AG04450 (cell line): Measurements from ENCODE around the gene CUEDC1. TPM values are rescaled to one million over a fixed set of nuclear protein-coding genes. Genes with fewer than 3 reads are reported as not detected.

Source experiments
- CTCF ChIA-PET: fragments of 300-600, 350-600 bp; formaldehyde crosslinking; extraction: SDS; loops from one replicate; lab custom pipeline; 2022; ENCODE audit warnings: antibody characterized with exemption, inconsistent platforms; lab: Charles Lee
- POLR2A ChIA-PET: fragments of 350-600 bp; formaldehyde crosslinking; extraction: SDS; loops from one replicate; lab custom pipeline; 2021; ENCODE audit warnings: antibody characterized with exemption, inconsistent platforms; lab: Yijun Ruan, JAX
- DNase-seq: peaks from one replicate; pipeline ENCODE4 v3.0.0-alpha.2; 2011; ENCODE audit warnings: low read depth, low spot score
- H3K27ac ChIP-seq: one replicate; pipeline ENCODE4 v1.5.1; 2012; ENCODE audit warnings: low read depth, low read length, control low read depth
- H3K27me3 ChIP-seq: one replicate; pipeline ENCODE4 v1.6.0; 2012; ENCODE audit warnings: low read length; ENCODE audit not compliant: control insufficient read depth, insufficient read depth
- H3K4me3 ChIP-seq: 2 replicates; pipeline ENCODE4 v1.5.1; 2011; ENCODE audit warnings: mild to moderate bottlenecking, low read depth, low read length, control low read depth
- H3K9me3 ChIP-seq: 2 replicates; pipeline ENCODE4 v1.5.1; 2012; ENCODE audit warnings: low read length; ENCODE audit not compliant: control insufficient read depth, insufficient read depth
- CTCF ChIP-seq: IDR thresholded peaks from 2 replicates; pipeline ENCODE4 v1.5.1; 2011; ENCODE audit warnings: low read depth, low read length, control low read depth, inconsistent platforms
- polyA plus RNA-seq: library from polyadenylated mRNA; depleted of rRNA; stranded (reverse); fragments of >200 nt; gene quantifications from 2 replicates; pipeline ENCODE4 v1.2.3, GENCODE V29; 2011

The CUEDC1 gene
- polyA plus RNA-seq, 1 experiment = 21.6 TPM

GRCh38 chr17:57944908-57945307, 10.3 kb downstream of the CUEDC1 start:
- no peak overlapping the region for H3K4me3 ChIP-seq
- no peak overlapping the region for H3K27ac ChIP-seq
- POLR2A ChIA-PET = interaction anchor here (1.0 kb wide), 1 partner anchor 9 kb away, joined by 3 read pairs; no protein-coding TSS in a partner anchor
- H3K9me3 ChIP-seq = no peaks in the 10 kb centered on the region
- TF ChIP-seq CTCF = no peak
- CTCF ChIA-PET = interaction anchor here (0.9 to 1.4 kb wide), 3 partner anchors 9 to 55 kb away, joined by 3 to 6 read pairs (median 4); no protein-coding TSS in a partner anchor
- DNase-seq = no peak
- no peaks in the 10 kb centered on the region for H3K27me3 ChIP-seq

- Histone ChIP-seq H3K27ac (no peak overlapping the region), H3K9me3 (no peaks in the 10 kb centered on the region), H3K27me3 (no peaks in the 10 kb centered on the region), H3K4me3 (no peak overlapping the region)
- no peak for DNase-seq
- ChIA-PET POLR2A (interaction anchor here (0.6 to 1.0 kb wide), 4 partner anchors 8 to 68 kb away, joined by 3 read pairs; no protein-coding TSS in a partner anchor), CTCF (interaction anchor here (0.6 to 0.9 kb wide), 2 partner anchors 53 to 56 kb away, joined by 4 to 5 read pairs; no protein-coding TSS in a partner anchor)
- no peak for TF ChIP-seq CTCF
Observed at GRCh38 chr17:57943645-57944044, 11.6 kb downstream of the CUEDC1 start.

DNA sequence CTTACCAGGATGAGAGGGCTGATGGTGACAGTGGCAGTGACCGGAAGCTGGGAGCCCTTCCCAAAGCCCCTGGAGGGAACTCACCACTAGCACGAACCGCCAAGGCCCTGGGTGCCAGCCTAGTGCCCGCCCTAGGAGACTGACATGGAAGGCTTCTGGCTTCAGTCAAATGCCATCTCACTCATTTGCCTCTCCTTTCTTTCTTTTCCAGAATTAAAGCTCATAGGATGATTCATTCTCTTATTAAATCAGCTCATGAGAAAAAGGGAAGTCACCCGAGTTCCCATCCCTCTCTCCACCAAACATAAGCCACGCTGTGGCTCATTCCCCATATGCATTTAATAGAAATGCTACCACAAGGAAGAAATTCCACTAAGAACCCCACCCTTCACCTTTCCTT, 12.1 kb downstream of the CUEDC1 start:
- TF ChIP-seq CTCF = no peak
- POLR2A ChIA-PET = interaction anchor here (0.6 kb wide), 1 partner anchor 44 kb away, joined by 3 read pairs; no protein-coding TSS in a partner anchor
- Histone ChIP-seq H3K9me3 (no peaks in the 10 kb centered on the region), H3K4me3 (no peak overlapping the region), H3K27ac (no peak overlapping the region), H3K27me3 (no peaks in the 10 kb centered on the region)
- CTCF ChIA-PET = no interaction called here
- DNase-seq = no peak

- POLR2A ChIA-PET = interaction anchor here (0.6 kb wide), 1 partner anchor 66 kb away, joined by 6 read pairs; no protein-coding TSS in a partner anchor
- DNase-seq = no peak
Observed at GRCh38 chr17:57941384-57942370, 13.5 kb downstream of the CUEDC1 start.

More at GRCh38 chr17:57941384-57942370, 13.5 kb downstream of the CUEDC1 start:
- CTCF ChIA-PET = no interaction called here
- Histone ChIP-seq H3K4me3 (no peak overlapping the region), H3K27ac (no peak overlapping the region), H3K9me3 (no peaks in the 10 kb centered on the region), H3K27me3 (no peaks in the 10 kb centered on the region)
- no peak for TF ChIP-seq CTCF
